ENCODE measurements around the gene SPECC1L.

SPECC1L gene

DNA sequence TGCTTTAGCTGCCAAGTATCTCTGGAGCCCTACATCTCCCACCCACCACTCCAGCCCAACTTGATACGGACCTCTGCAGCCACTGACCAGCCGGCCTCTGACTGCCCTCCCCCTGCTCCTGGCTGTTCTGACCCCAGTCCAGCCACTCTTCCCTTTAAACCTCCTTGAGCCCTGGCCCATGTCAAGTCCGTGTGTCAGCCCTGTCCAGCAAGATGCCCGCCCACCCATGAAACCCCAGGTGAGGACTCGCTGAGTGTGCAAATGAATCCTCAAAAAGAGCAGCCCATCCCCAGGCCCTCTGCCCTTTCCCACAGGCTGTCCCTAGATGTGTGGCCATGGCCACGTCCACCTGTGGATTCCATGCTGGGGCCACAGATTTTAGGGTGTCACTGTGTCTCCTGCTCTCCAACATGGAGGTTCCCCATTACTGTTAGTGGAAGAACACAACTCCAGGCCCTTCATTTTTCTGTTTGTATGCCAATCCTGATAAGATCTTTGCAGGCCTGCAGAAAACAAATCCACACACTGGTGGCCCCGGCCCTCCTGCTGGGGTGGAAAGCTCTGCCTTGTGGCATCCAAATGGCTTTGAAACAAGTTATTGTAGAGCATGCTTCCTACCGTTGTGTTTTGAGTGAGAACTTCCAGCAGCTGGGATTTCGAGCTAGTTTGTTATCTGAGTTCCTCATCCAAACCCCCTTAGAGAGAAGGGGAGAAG, 134.1 kb downstream of the SPECC1L start:
- no peak for DNase-seq

DNA sequence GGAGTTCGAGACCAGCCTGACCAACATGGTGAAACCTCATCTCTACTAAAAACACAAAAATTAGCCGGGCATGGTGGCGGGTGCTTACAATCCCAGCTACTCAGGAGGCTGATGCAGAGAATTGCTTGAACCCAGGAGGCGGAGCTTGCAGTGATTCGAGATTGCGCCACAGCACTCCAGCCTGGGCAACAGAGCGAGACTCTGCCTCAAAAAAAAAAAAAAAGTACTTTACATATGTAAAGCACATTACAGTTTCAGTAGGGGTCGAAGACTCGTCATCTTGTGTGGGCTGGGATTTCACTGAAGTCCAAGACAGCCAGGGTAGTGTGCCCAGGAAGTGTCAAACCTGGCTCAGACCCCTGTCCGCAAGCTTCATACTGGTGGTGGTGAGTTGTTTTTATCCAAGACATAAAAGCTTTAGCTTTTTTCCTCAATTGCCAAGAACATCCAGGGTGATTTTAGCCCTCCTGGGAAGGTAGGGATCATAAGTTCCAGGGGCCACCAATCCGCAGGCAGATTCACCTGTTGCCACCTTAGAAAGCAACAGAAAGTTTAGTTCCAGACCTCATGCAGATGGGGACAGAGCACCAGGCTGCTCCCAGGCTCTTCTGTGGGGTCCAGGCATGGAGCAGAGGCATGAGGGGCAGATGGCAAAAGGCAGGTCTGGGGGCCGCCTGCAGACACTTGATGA, 135.1 kb downstream of the SPECC1L start:
- DNase-seq: no peak

- no peak for DNase-seq
These were observed 136.0 kb downstream of the SPECC1L start for GRCh38 chr22:24406322-24407277.

DNA sequence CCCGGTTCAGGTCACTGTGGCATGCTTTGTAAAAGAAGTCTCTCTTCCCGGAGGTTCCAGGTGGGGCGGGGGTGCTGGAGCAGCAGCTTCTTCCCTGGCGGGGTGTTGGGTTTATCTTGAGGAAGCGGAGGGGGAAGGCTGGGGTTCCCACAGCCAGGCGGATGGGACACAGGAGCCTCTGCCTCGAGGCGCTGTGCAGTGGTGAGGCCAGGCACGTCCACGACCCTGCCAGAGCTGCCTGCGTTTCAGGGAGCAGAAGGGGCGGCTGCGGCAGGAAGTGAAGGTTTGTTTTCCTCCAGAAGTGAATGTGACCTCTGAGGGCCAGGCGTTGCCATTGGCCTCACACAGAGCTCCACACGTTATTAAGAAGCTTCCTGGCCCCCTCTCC, 136.6 kb downstream of the SPECC1L start:
- DNase-seq: no peak

GRCh38 chr22:24407884-24408283, 137.3 kb downstream of the SPECC1L start:
- no peak for DNase-seq

GRCh38 chr22:24408630-24409029, 138.0 kb downstream of the SPECC1L start:
- DNase-seq: no peak

DNA sequence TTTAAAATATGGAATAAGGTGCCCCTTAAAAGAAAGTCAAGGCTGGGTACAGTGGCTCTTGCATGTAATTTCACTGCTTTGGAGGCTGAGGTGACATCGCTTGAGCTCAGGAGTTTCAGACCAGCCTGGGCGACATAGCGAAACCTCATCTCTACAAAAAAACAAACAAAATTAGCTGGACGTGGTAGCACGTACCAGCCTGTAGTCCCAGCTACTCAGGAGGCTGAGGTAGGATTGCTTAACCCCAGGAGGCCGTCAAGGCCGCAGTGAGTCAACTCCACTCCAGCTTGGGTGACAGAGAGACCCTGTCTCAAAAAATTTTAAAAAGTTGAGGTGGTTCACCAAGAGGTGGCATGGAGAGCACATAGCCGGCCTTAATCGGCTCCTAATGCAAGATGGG, 139.1 kb downstream of the SPECC1L start:
- no peak for DNase-seq

- DNase-seq: no peak
These were observed 139.7 kb downstream of the SPECC1L start for GRCh38 chr22:24410110-24410856.

- no peak for DNase-seq
These were observed 140.8 kb downstream of the SPECC1L start for GRCh38 chr22:24411256-24412004.

GRCh38 chr22:24412274-24412673, 141.6 kb downstream of the SPECC1L start:
- DNase-seq: no peak

GRCh38 chr22:24413271-24413670, 142.6 kb downstream of the SPECC1L start:
- DNase-seq: no peak

DNA sequence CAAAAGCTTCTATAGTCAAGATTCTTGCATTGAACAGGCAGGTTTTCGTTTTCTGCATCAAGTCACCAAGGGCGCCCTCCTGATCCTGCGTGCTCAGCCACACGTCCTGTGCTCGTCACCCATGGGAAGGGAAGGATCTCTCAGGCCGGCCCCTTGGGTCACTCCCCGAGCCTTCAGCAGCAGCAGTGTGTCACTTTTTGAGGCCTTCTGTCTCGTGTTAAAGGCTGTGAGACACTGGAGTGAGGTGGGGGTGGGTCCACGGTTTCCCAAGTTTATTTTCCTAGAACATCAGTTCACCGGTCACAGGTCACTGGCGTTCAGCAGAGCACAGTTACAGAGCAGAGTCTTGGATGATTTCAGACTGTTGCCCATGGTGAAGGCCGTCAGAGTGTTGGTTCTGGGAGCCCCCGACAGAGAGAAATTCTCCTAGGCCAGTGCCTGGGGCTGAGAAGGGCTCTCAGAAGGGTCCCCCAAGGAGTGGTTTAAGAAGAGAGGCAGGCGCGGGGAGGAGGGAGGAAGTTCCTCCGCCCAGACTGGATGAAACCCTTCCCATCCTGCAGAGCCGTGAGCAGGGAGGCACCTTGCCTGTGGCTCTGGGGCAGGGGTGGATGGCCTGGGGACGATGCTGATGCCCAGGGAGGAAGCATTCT, 143.2 kb downstream of the SPECC1L start:
- DNase-seq: no peak

- DNase-seq: no peak
These were observed 143.9 kb downstream of the SPECC1L start for GRCh38 chr22:24414523-24414922.

GRCh38 chr22:24414984-24415945, 144.6 kb downstream of the SPECC1L start:
- DNase-seq: no peak

GRCh38 chr22:24416095-24416494, 145.5 kb downstream of the SPECC1L start:
- DNase-seq: no peak

- DNase-seq: no peak
These were observed 146.0 kb downstream of the SPECC1L start for GRCh38 chr22:24416611-24417010.

GRCh38 chr22:24417200-24417599, 146.6 kb downstream of the SPECC1L start:
- no peak for DNase-seq

- DNase-seq: no peak
These were observed 147.4 kb downstream of the SPECC1L start for GRCh38 chr22:24417901-24418641.

- no peak for DNase-seq
These were observed 148.3 kb downstream of the SPECC1L start for GRCh38 chr22:24418786-24419474.

All from GOT3 (cell line).